ENCODE measurements around the gene FBXO44.
A peak's percentile ranks its signal among the peaks of the same experiment; 100 is the strongest.

Gene FBXO44

DNA sequence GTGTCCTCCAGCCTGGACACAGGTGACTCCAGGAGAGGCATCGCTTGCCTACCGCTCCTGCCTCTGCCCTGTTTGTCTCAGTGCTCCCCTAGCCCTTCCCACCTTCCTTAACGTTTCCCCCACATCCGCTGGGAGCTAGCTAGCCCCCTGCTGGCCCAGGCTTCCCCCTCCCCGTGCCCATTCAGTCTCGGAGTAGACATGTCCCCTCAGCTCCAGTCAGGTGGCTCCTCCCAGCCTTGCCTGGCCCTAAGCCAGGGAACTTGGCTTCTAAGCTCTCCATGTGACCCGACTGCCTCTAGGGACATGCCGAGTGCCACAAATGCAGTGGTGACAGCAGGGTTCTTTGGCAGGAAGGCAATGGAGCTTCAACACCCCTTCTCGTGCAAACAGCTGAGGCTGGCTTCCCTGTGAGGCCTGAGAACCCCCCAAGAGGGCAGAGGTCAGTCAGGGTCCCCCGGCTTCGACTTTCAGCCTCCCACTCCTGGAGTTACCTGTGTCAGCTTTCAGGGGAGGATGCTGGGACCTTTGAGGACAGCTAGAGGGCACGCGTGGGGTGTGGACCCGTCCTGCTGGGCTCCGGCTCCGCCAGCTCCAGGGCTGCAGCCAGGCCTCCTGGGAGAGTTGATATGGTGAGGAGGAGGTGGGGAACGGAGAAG lies 53.1 kb downstream of the FBXO44 start:
- H3K27me3 ChIP-seq (ENCODE audit: control insufficient read depth, insufficient read depth, low read length): no peaks in the 10 kb centered on the region
- peak overlapping the region; percentile 57 for H3K9ac ChIP-seq (ENCODE audit: low read depth, low read length)
- peaks cover 23% of the 10 kb centered on the region for H3K4me1 ChIP-seq (ENCODE audit: control insufficient read depth, insufficient read depth, low read length)
- no peak overlapping the region for H3K4me3 ChIP-seq (ENCODE audit: low read depth, low read length)
- H3K9me3 ChIP-seq (ENCODE audit: control insufficient read depth, insufficient read depth, low read length): no peaks in the 10 kb centered on the region
- H3K36me3 ChIP-seq (ENCODE audit: control insufficient read depth, insufficient read depth, low read length): peaks cover 19% of the 10 kb centered on the region

DNA sequence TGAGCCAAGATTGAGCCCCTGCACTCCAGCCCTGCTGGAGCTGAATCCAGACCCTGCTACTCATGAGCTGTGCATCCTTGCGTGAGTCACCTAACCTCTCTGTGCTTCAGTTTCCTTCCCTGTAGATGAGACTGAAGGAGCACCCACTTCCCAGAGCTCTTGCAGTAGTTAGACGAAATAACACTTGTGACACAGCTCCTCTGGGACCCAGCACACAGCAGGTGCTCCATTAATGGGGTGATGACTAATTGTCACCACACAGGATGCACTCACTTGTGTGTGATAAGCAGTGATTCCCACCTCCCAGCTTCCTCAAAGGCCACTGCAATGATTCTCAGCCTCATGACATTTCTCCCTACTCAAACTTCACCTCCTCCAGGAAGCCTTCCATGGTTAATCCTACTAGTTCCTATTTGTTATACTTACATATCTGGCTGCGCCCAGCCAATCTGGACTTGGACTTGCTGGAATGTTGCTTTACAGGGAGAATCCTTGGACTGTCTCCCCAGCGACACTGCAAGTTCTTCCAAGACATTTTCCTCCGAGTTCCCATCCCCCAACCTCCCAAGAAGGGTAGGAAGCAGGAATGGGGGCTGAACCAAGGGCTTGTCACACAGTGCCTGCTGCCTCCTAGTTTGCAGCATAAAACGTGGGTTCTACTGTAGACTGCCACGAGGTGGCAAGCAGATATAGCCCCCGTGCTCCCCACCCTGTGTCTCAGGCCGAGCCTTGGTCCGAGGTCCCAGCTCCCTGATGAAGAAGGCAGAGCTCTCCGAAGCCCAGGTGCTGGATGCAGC lies 54.1 kb downstream of the FBXO44 start:
- no peak overlapping the region for H3K4me3 ChIP-seq (ENCODE audit: low read depth, low read length)
- peaks cover 21% of the 10 kb centered on the region for H3K4me1 ChIP-seq (ENCODE audit: control insufficient read depth, insufficient read depth, low read length)
- H3K9ac ChIP-seq (ENCODE audit: low read depth, low read length): no peak overlapping the region
- no peaks in the 10 kb centered on the region for H3K9me3 ChIP-seq (ENCODE audit: control insufficient read depth, insufficient read depth, low read length)
- no peaks in the 10 kb centered on the region for H3K27me3 ChIP-seq (ENCODE audit: control insufficient read depth, insufficient read depth, low read length)
- peaks cover 25% of the 10 kb centered on the region for H3K36me3 ChIP-seq (ENCODE audit: control insufficient read depth, insufficient read depth, low read length)

- no peaks in the 10 kb centered on the region for H3K27me3 ChIP-seq (ENCODE audit: control insufficient read depth, insufficient read depth, low read length)
- no peak overlapping the region for H3K4me3 ChIP-seq (ENCODE audit: low read depth, low read length)
- H3K9me3 ChIP-seq (ENCODE audit: control insufficient read depth, insufficient read depth, low read length): no peaks in the 10 kb centered on the region
- H3K9ac ChIP-seq (ENCODE audit: low read depth, low read length): no peak overlapping the region
- peaks cover 27% of the 10 kb centered on the region for H3K36me3 ChIP-seq (ENCODE audit: control insufficient read depth, insufficient read depth, low read length)
- peaks cover 3% of the 10 kb centered on the region for H3K4me1 ChIP-seq (ENCODE audit: control insufficient read depth, insufficient read depth, low read length)
Measured at GRCh38 chr1:11711490-11711889, 56.8 kb downstream of the FBXO44 start.

DNA sequence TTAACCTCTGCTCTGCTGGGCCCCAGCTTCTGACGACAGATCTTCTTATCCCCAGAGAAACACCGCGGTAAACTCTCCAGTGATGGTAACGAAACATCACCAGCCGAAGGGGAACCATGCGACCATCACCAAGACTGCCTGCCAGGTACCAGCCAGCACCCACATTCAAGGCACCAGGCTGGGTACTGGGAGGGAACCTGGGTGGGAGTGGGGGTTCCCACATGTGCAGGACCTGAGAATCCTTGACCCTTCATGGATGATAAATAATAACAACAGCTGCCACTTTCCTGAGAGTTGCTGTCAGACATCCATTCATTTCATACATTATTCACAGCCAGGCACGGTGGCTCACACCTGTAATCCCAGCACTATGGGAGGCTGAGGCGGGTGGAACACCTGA lies 57.6 kb downstream of the FBXO44 start:
- Histone ChIP-seq H3K27me3 (ENCODE audit: control insufficient read depth, insufficient read depth, low read length) (no peaks in the 10 kb centered on the region), H3K4me1 (ENCODE audit: control insufficient read depth, insufficient read depth, low read length) (peaks cover 3% of the 10 kb centered on the region), H3K9me3 (ENCODE audit: control insufficient read depth, insufficient read depth, low read length) (no peaks in the 10 kb centered on the region), H3K36me3 (ENCODE audit: control insufficient read depth, insufficient read depth, low read length) (peaks cover 26% of the 10 kb centered on the region), H3K4me3 (ENCODE audit: low read depth, low read length) (no peak overlapping the region), H3K9ac (ENCODE audit: low read depth, low read length) (no peak overlapping the region)
